ENCODE measurements around the gene KCND1.

KCND1 gene

GRCh38 chrX:48976086-48976485 lies 4.4 kb upstream of the KCND1 start (continued):
- no peak for TF ChIP-seq ZNF248 (tag by site-specific recombination; IDR thresholded peaks at IDR 0.05)
- TF ChIP-seq ZNF112 (tag by site-specific recombination; IDR thresholded peaks at IDR 0.05): no peak
- TF ChIP-seq ZNF639 (tag by site-specific recombination; IDR thresholded peaks at IDR 0.05): no peak
- TF ChIP-seq ZBTB44 (tag by site-specific recombination; IDR thresholded peaks at IDR 0.05): no peak
- no peak for TF ChIP-seq ZNF518A (tag by site-specific recombination; conservative IDR thresholded peaks at IDR 0.05; ENCODE audit: low read depth)

- no peaks in the 10 kb centered on the region for H3K9me3 ChIP-seq (ENCODE audit: control insufficient read depth, insufficient read depth, low read depth, low read length)
- no peak overlapping the region for H3K4me3 ChIP-seq (ENCODE audit: low read depth, low read length)
- peaks cover 5% of the 10 kb centered on the region; the same call in 1 of the 2 replicates for H3K4me1 ChIP-seq (ENCODE audit: control insufficient read depth, insufficient read depth, low read length)
- no peak overlapping the region for H3K27ac ChIP-seq (ENCODE audit: extremely low read depth, low read depth, low read length)
- ChIA-PET CTCF (no interaction called here), POLR2A (no interaction called here)
- H3K36me3 ChIP-seq (ENCODE audit: control insufficient read depth in 2 of 2, insufficient read depth in 1 of 2, low read length in 2 of 2): peaks cover 20 to 43% of the 10 kb centered on the region in 2 experiments; a peak in 2 of 3 replicates
- TF ChIP-seq ZNF624 (tag by site-specific recombination; IDR thresholded peaks at IDR 0.05) (no peak), ZNF585B (tag by site-specific recombination; IDR thresholded peaks at IDR 0.05) (no peak), ZNF354C (tag by site-specific recombination; IDR thresholded peaks at IDR 0.05; ENCODE audit: borderline replicate concordance, low read depth) (no peak), ZNF248 (tag by site-specific recombination; IDR thresholded peaks at IDR 0.05) (no peak), ZNF335 (tag by site-specific recombination; conservative IDR thresholded peaks at IDR 0.05) (no peak), ZNF366 (tag by site-specific recombination; conservative IDR thresholded peaks at IDR 0.05) (peak; percentile 41; the same call in 1 of the 2 replicates), ZNF704 (tag by site-specific recombination; IDR thresholded peaks at IDR 0.05) (no peak), PRDM1 (tag by site-specific recombination; IDR thresholded peaks at IDR 0.05) (peak; percentile 99), ZNF664 (tag by site-specific recombination; IDR thresholded peaks at IDR 0.05) (no peak), ZFP3 (tag by site-specific recombination; IDR thresholded peaks at IDR 0.05; ENCODE audit: low read depth) (no peak), BCL11B (tag by site-specific recombination; IDR thresholded peaks at IDR 0.05; ENCODE audit: low read depth) (no peak), KLF7 (tag by site-specific recombination; IDR thresholded peaks at IDR 0.05; ENCODE audit: borderline replicate concordance) (no peak), IKZF3 (tag by site-specific recombination; IDR thresholded peaks at IDR 0.05) (no peak)
These were observed 3.9 kb upstream of the KCND1 start for GRCh38 chrX:48975541-48975940.

All from HEK293 (cell line).